ENCODE data around the gene FZD1. TPM values are rescaled to one million over a fixed set of nuclear protein-coding genes. Genes with fewer than 3 reads are reported as not detected.

The FZD1 gene
- total and polyA plus RNA-seq, 10 of the 15 experiments (the other 5 are each of a cell fraction or from before 2014, with no cell fraction given) = 0.07 to 0.56 (median 0.18) TPM

- CTCF ChIA-PET = no interaction called here
- 47% methylated on average over 5 of the region's 5 CpGs for WGBS (ENCODE audit: insufficient coverage, insufficient replicate concordance, low lambda C conversion rate, missing lambda C conversion rate)
- BruUV-seq (replicated peaks) = no TSS peak
- Histone ChIP-seq H3K4me1 (ENCODE audit: control insufficient read depth, insufficient read depth, low read length) (no peaks in the 10 kb centered on the region), H3K27ac (ENCODE audit: control insufficient read depth, insufficient read depth) (no peak overlapping the region), H3K79me2 (ENCODE audit: control insufficient read depth, insufficient read depth, low read length) (no peaks in the 10 kb centered on the region), H2AFZ (ENCODE audit: control insufficient read depth, low read depth, low read length) (no peak overlapping the region), H3K4me2 (ENCODE audit: control insufficient read depth, insufficient read depth) (no peak overlapping the region), H3K4me3 (no peak overlapping the region), H3K36me3 (ENCODE audit: control insufficient read depth in 2 of 2, insufficient read depth in 2 of 2, low read length in 1 of 2) (no peaks in the 10 kb centered on the region), H4K20me1 (ENCODE audit: control insufficient read depth, insufficient read depth) (no peaks in the 10 kb centered on the region), H3K9me3 (replicated peaks; ENCODE audit: control insufficient read depth, insufficient read depth, low read length) (no peaks in the 10 kb centered on the region), H3K27me3 (replicated peaks in 1 of 2; ENCODE audit: control insufficient read depth in 2 of 2, insufficient read depth in 2 of 2, low read length in 1 of 2) (no peaks in the 10 kb centered on the region), H3K9ac (ENCODE audit: control insufficient read depth, insufficient read depth, low read length) (no peak overlapping the region)
- no peak for FAIRE-seq
- no peak for DNase-seq (ENCODE audit: low read depth, low spot score)
- in situ Hi-C loops (cut with MboI) = no loop called here
- SMC1A ChIA-PET (ENCODE audit: uncharacterized antibody, unreplicated experiment) = no interaction called here
- no peak for ATAC-seq
- POLR2A ChIA-PET = no interaction called here
- RAD21 ChIA-PET (ENCODE audit: unreplicated experiment) = no interaction called here
- intact Hi-C loops (cut with micrococcal nuclease; ENCODE audit: unreplicated experiment) = no loop called here
- TF ChIP-seq FOXK2 (IDR thresholded peaks at IDR 0.05) = no peak
- TF ChIP-seq PRDM15 (CRISPR knock-in tag; IDR thresholded peaks at IDR 0.05) = no peak
- TF ChIP-seq NR2F1 (conservative IDR thresholded peaks at IDR 0.05) = no peak
- TF ChIP-seq TARDBP (IDR thresholded peaks at IDR 0.05; ENCODE audit: borderline replicate concordance) = no peak
- no peak for TF ChIP-seq STAT1 (conservative IDR thresholded peaks at IDR 0.05)
- no peak for TF ChIP-seq ELK1 (IDR thresholded peaks at IDR 0.05; ENCODE audit: low read depth, low read length)
- TF ChIP-seq BRCA1 (IDR thresholded peaks at IDR 0.05; ENCODE audit: low read depth, low read length) = no peak
- TF ChIP-seq ETV6 (conservative IDR thresholded peaks at IDR 0.05 in 1 of 2, IDR thresholded peaks at IDR 0.05 in 1 of 2; ENCODE audit: borderline replicate concordance in 1 of 2, low read depth in 1 of 2) = no peak
- TF ChIP-seq NFXL1 (IDR thresholded peaks at IDR 0.05; ENCODE audit: borderline replicate concordance) = no peak
- no peak for TF ChIP-seq E2F4 (IDR thresholded peaks at IDR 0.05; ENCODE audit: low read depth, low read length)
- no peak for TF ChIP-seq KLF5 (IDR thresholded peaks at IDR 0.05; ENCODE audit: partially characterized antibody)
- TF ChIP-seq PAX8 (IDR thresholded peaks at IDR 0.05) = no peak
- TF ChIP-seq GABPA (IDR thresholded peaks at IDR 0.05; ENCODE audit: low read depth) = no peak
- no peak for TF ChIP-seq ZNF217 (IDR thresholded peaks at IDR 0.05)
- no peak for TF ChIP-seq ZNF687 (IDR thresholded peaks at IDR 0.05)
- TF ChIP-seq HDAC6 (IDR thresholded peaks at IDR 0.05; ENCODE audit: unreplicated experiment) = no peak
These were observed 48.9 kb downstream of the FZD1 start for GRCh38 chr7:91313113-91313512.
